Breast epithelium (tissue), 3 donors: ENCODE measurements around the gene RNU6-9.

Experiments
- CTCF ChIP-seq, 3 donors: fragments of 450-650 bp; IDR thresholded peaks; one replicate each; pipeline ENCODE4 v1.5.1; 2016 to 2017; ENCODE audit warnings: antibody characterized with exemption in 3 of 3, mild to moderate bottlenecking in 3 of 3, moderate library complexity in 3 of 3
- POLR2A ChIP-seq: fragments of 450-650 bp; IDR thresholded peaks from one replicate; pipeline ENCODE4 v1.6.1; 2016; ENCODE audit warnings: antibody characterized with exemption, mild to moderate bottlenecking, moderate library complexity

GRCh38 chr19:873561-874041, 19.7 kb upstream of the RNU6-9 start:
- no peak for TF ChIP-seq CTCF (IDR thresholded peaks at IDR 0.05)
- TF ChIP-seq POLR2A = no peak
